HG03460 (cell line): ENCODE results near the gene TMEM131L.
A peak's percentile ranks its signal among the peaks of the same experiment; 100 is the strongest.
"Not testable (repeated sequence)": the region's sequence is repeated elsewhere in the genome, so short reads cannot be mapped to it uniquely, and the experiment has no call there.

Experiments used
- ATAC-seq: cut with Tn5 transposase; IDR thresholded peaks from one replicate; pipeline ENCODE4 v1.9.1; 2021; ENCODE audit not compliant: unreplicated experiment

Gene TMEM131L

GRCh38 chr4:153639833-153640802 is 174.0 kb downstream of the TMEM131L start:
- ATAC-seq = no peak

GRCh38 chr4:153641532-153641931 is 175.4 kb downstream of the TMEM131L start:
- ATAC-seq = no peak

- peak; percentile 80 for ATAC-seq
These were observed 177.5 kb downstream of the TMEM131L start for GRCh38 chr4:153643406-153644383.

- no peak for ATAC-seq
These were observed 179.0 kb downstream of the TMEM131L start for GRCh38 chr4:153645183-153645582.

DNA sequence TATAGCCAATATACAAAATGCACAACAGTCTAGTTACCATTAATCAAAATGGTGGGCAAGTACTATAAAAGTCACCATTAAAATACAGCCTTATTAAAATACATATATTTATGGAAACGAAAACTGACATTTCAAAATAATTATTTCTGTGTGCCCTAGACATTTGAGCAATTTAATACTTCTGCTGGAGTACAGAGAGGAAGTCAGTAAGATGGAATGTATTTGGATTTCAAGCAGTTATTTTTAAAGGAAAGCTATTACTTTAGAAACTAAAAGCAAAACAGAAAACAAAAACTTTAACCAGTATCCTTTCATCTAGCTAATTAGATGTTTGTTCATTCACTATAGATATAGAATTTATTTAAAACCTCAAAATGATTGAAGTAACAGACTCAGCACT is 180.1 kb downstream of the TMEM131L start:
- no peak for ATAC-seq

DNA sequence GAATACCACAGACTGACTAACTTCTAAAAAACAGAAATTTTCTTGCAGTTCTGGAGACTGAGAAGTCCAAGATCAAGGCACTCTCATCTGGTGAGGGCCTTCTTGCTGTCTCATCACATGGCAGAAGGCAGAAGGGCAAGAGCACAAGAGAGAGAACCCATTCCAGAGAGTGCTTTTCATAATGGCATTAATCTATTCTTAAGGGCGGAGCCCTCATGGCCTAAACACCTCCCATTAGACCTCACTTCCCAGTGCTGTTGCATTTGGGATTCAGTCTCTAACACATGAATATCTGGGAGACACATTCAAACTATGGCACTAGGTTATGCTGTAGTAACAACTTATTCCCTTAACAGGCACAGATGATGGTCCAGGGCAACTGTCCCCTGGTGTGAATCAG is 180.8 kb downstream of the TMEM131L start:
- ATAC-seq = no peak

- no peak for ATAC-seq
These were observed 181.8 kb downstream of the TMEM131L start for GRCh38 chr4:153647975-153648374.

GRCh38 chr4:153649572-153649991 is 183.4 kb downstream of the TMEM131L start:
- no peak for ATAC-seq

- no peak for ATAC-seq
These were observed 185.0 kb downstream of the TMEM131L start for GRCh38 chr4:153651116-153651515.

- ATAC-seq = peak; percentile 53
These were observed 185.4 kb downstream of the TMEM131L start for GRCh38 chr4:153651587-153651986.

GRCh38 chr4:153652051-153652784 is 186.1 kb downstream of the TMEM131L start:
- ATAC-seq = no peak

GRCh38 chr4:153655002-153655541 is 188.9 kb downstream of the TMEM131L start:
- ATAC-seq = no peak

- ATAC-seq = no peak
These were observed 189.8 kb downstream of the TMEM131L start for GRCh38 chr4:153655928-153656327.

DNA sequence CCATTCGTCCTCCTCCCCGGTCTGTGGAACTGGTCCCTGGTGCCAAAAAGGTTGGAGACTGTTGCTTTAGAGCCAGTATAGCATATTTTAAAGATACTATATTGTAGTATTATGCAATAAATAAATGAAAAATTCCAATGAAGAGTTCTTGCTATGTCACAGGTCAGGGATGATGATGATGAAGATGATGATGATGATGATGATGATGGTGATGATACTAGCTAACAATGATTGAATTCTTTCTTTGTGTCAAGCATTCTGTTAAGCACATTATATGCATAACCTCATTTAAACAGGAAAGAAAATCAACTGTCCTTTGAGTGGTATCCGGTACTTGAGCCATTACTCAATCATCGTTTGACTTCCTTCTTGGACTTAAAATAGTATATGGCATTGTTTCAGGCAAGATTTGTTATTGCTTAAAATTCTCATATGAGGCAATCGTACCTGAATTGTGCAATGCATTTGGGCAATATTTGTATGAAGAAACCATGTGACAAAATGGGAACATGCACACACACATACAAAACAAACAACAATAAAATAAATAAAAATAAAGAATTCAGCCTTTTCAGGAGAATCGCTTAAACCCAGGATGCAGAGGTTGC is 195.2 kb downstream of the TMEM131L start:
- ATAC-seq = no peak

- ATAC-seq = no peak
These were observed 195.7 kb downstream of the TMEM131L start for GRCh38 chr4:153661908-153662307.

DNA sequence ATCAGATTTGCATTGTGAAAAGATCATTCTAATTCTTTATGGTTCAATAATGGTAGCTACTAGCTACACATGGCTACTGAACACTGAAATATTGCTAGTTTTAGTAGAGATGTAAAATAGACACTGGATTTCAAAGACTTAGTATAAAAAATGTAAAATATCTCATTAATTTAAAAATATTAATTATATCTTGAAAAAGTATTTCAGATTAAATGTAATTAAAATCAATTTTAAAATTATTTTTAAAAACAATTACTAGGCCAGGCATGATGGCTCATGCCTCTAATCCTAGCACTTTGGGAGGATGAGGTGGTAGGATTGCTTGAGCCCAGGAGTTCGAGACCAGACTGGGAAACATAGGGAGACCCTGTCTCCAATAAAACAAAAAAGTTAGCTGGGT is 197.5 kb downstream of the TMEM131L start:
- no peak for ATAC-seq

DNA sequence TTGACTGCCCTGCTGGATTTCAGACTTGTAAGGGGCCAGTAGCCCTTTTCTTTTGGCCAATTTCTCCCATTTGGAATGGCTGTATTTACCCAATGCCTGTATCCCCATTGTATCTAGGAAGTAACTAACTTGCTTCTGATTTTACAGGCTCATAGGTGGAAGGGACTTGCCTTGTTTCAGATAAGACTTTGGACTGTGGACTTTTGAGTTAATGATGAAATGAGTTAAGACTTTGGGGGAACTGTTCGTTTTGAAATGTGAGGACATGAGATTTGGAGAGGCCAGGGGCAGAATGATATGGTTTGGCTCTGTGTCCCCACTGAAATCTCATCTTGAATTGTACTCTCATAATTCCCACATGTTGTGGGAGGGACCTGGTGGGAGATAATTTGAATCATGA is 200.3 kb downstream of the TMEM131L start:
- not testable (repeated sequence) for ATAC-seq

GRCh38 chr4:153668647-153669046 is 202.5 kb downstream of the TMEM131L start:
- no peak for ATAC-seq

DNA sequence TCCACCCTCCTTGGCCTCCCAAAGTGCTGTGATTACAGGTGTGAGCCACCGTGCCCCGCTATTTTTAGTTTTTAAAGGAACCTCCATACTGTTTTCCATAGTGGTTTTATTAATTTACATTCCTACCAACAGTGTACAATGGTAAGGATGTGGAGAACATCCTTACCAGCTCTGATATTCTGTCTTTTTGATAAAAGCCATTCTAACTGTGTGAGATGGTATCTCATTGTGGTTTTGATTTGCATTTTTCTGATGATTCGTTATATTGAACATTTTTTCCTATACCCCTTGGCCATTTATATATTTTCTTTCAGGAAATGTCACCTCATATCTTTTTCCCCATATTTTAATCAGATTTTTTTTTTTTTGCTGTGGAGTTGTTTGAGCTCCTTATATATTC is 203.7 kb downstream of the TMEM131L start:
- no peak for ATAC-seq

- no peak for ATAC-seq
These were observed 210.3 kb downstream of the TMEM131L start for GRCh38 chr4:153676486-153676885.
